AG10803 (cell line): ENCODE results near the gene IPMK.
"Not testable (repeated sequence)": the region's sequence is repeated elsewhere in the genome, so short reads cannot be mapped to it uniquely, and the experiment has no call there.

Source experiments
- DNase-seq: peaks from one replicate; pipeline ENCODE4 v3.0.0; 2010; ENCODE audit warnings: low read depth
- H3K4me3 ChIP-seq: 2 replicates; pipeline ENCODE4 v1.5.1; 2011; ENCODE audit warnings: mild to moderate bottlenecking, low read length, control low read depth
- CTCF ChIP-seq: conservative IDR thresholded peaks from 2 replicates; pipeline ENCODE4 v1.5.1; 2011; ENCODE audit warnings: mild to moderate bottlenecking, low read length, control low read depth, inconsistent platforms

IPMK gene

GRCh38 chr10:58175990-58176900 lies 91.4 kb downstream of the IPMK start:
- DNase-seq = peak; percentile 8
- no peak for TF ChIP-seq CTCF
- no peak overlapping the region for H3K4me3 ChIP-seq

- no peak overlapping the region for H3K4me3 ChIP-seq
- no peak for DNase-seq
- no peak for TF ChIP-seq CTCF
These were observed 92.9 kb downstream of the IPMK start for GRCh38 chr10:58174831-58175230.

- DNase-seq = no peak
- no peak for TF ChIP-seq CTCF
- H3K4me3 ChIP-seq = no peak overlapping the region
These were observed 94.3 kb downstream of the IPMK start for GRCh38 chr10:58173391-58173790.

GRCh38 chr10:58171146-58171545 lies 96.5 kb downstream of the IPMK start:
- no peak overlapping the region for H3K4me3 ChIP-seq
- TF ChIP-seq CTCF = no peak
- DNase-seq = no peak

GRCh38 chr10:58164517-58164916 lies 103.2 kb downstream of the IPMK start:
- no peak for DNase-seq
- TF ChIP-seq CTCF = no peak
- no peak overlapping the region for H3K4me3 ChIP-seq

GRCh38 chr10:58158806-58159205 lies 108.9 kb downstream of the IPMK start:
- TF ChIP-seq CTCF = no peak
- peak; percentile 95 for DNase-seq
- no peak overlapping the region for H3K4me3 ChIP-seq

- no peak for TF ChIP-seq CTCF
- peak; percentile 100 for DNase-seq
- no peak overlapping the region for H3K4me3 ChIP-seq
These were observed 110.5 kb downstream of the IPMK start for GRCh38 chr10:58157076-58157766.

GRCh38 chr10:58155941-58156340 lies 111.8 kb downstream of the IPMK start:
- H3K4me3 ChIP-seq = not testable (repeated sequence)
- DNase-seq = peak; percentile 12
